DMS 273 (cell line): ENCODE results near the gene MIAT.
"Not testable (repeated sequence)": the region's sequence is repeated elsewhere in the genome, so short reads cannot be mapped to it uniquely, and the experiment has no call there.

Experiments used
- DNase-seq: peaks from one replicate; lab custom pipeline; 2025; ENCODE audit not compliant: unreplicated experiment; lab: John Stamatoyannopoulos, UW

MIAT gene

GRCh38 chr22:26656891-26657851 lies at the start of gene MIAT:
Gene MIAT (plus strand): TSS chr22:26657588.
- peak; percentile 62 for DNase-seq

- DNase-seq = no peak
Observed at GRCh38 chr22:26608129-26608528, 49.3 kb upstream of the MIAT start.

- no peak for DNase-seq
Observed at GRCh38 chr22:26609287-26609686, 48.1 kb upstream of the MIAT start.

GRCh38 chr22:26610072-26610958 lies 47.1 kb upstream of the MIAT start:
- no peak for DNase-seq

- no peak for DNase-seq
Observed at GRCh38 chr22:26610996-26611395, 46.4 kb upstream of the MIAT start.

GRCh38 chr22:26612652-26613051 lies 44.7 kb upstream of the MIAT start:
- DNase-seq = no peak

GRCh38 chr22:26613753-26614152 lies 43.6 kb upstream of the MIAT start:
- DNase-seq = not testable (repeated sequence)

GRCh38 chr22:26614322-26614721 lies 43.1 kb upstream of the MIAT start:
- DNase-seq = no peak

- DNase-seq = no peak
Observed at GRCh38 chr22:26615149-26615548, 42.2 kb upstream of the MIAT start.

- no peak for DNase-seq
Observed at GRCh38 chr22:26615830-26616435, 41.5 kb upstream of the MIAT start.

- DNase-seq = no peak
Observed at GRCh38 chr22:26616650-26617049, 40.7 kb upstream of the MIAT start.

- DNase-seq = no peak
Observed at GRCh38 chr22:26617271-26618199, 39.9 kb upstream of the MIAT start, which contains the start of gene CRYBB1. Gene CRYBB1 (minus strand): TSS chr22:26618027. CDS start chr22:26616319, 1,708 bp downstream.

GRCh38 chr22:26618455-26618854 lies 38.9 kb upstream of the MIAT start:
- DNase-seq = no peak

GRCh38 chr22:26619510-26619909 lies 37.9 kb upstream of the MIAT start:
- DNase-seq = no peak

GRCh38 chr22:26620197-26620596 lies 37.2 kb upstream of the MIAT start:
- DNase-seq = no peak

GRCh38 chr22:26621663-26622062 lies 35.7 kb upstream of the MIAT start, which contains the start of gene CRYBA4:
Gene CRYBA4 (plus strand): TSS chr22:26621963. CDS start chr22:26622597, 634 bp downstream.
- no peak for DNase-seq

- DNase-seq = no peak
Observed at GRCh38 chr22:26623984-26624383, 33.4 kb upstream of the MIAT start.

- DNase-seq = no peak
Observed at GRCh38 chr22:26624803-26625202, 32.6 kb upstream of the MIAT start.

- DNase-seq = no peak
Observed at GRCh38 chr22:26629988-26630761, 27.2 kb upstream of the MIAT start.
